T-helper 2 cell (primary cell): Measurements from ENCODE around the gene WDR26.
"Not testable (repeated sequence)": the region's sequence is repeated elsewhere in the genome, so short reads cannot be mapped to it uniquely, and the experiment has no call there.

ENCODE experiments used
- DNase-seq, 5 experiments: peaks; one replicate each; pipeline versions ENCODE4 v3.0.0 to v3.0.0-alpha.2; 2012 to 2022

WDR26 gene

GRCh38 chr1:224433701-224434672 is 610 bp downstream of the WDR26 start:
- peak; percentile 5 to 60 (median 51) for DNase-seq

- DNase-seq = peak in 2 of 5 experiments; percentile 21 to 33
Measured at GRCh38 chr1:224433041-224433691, 1.4 kb downstream of the WDR26 start.

GRCh38 chr1:224432672-224433040 is 1.9 kb downstream of the WDR26 start:
- peak in 2 of 5 experiments; percentile 13 to 56 for DNase-seq

- no peak for DNase-seq
Measured at GRCh38 chr1:224432146-224432545, 2.5 kb downstream of the WDR26 start.

- no peak for DNase-seq
Measured at GRCh38 chr1:224431726-224432125, 2.9 kb downstream of the WDR26 start.

- DNase-seq = peak in 3 of 5 experiments; percentile 15 to 83 (median 45)
Measured at GRCh38 chr1:224430511-224431113, 4.0 kb downstream of the WDR26 start.

- no peak for DNase-seq
Measured at GRCh38 chr1:224429616-224430326, 4.8 kb downstream of the WDR26 start.

GRCh38 chr1:224428713-224429112 is 5.9 kb downstream of the WDR26 start:
- DNase-seq = not testable (repeated sequence)

- DNase-seq = no peak
Measured at GRCh38 chr1:224427346-224427745, 7.3 kb downstream of the WDR26 start.

GRCh38 chr1:224426869-224427268 is 7.7 kb downstream of the WDR26 start:
- DNase-seq = not testable (repeated sequence)

GRCh38 chr1:224425279-224425884 is 9.2 kb downstream of the WDR26 start:
- DNase-seq = no peak

- no peak for DNase-seq
Measured at GRCh38 chr1:224420106-224420505, 14.5 kb downstream of the WDR26 start.

- DNase-seq = peak in 1 of 5 experiments; percentile 48
Measured at GRCh38 chr1:224411766-224412165, 22.8 kb downstream of the WDR26 start.

- no peak for DNase-seq
Measured at GRCh38 chr1:224408294-224408590, 26.4 kb downstream of the WDR26 start.

- DNase-seq = no peak
Measured at GRCh38 chr1:224407571-224408293, 26.9 kb downstream of the WDR26 start.

- no peak for DNase-seq
Measured at GRCh38 chr1:224406216-224406615, 28.4 kb downstream of the WDR26 start.

GRCh38 chr1:224405604-224405970 is 29.0 kb downstream of the WDR26 start:
- no peak for DNase-seq

GRCh38 chr1:224404916-224405603 is 29.5 kb downstream of the WDR26 start:
- DNase-seq = no peak

GRCh38 chr1:224402472-224403036 is 32.0 kb downstream of the WDR26 start:
- no peak for DNase-seq

- DNase-seq = no peak
Measured at GRCh38 chr1:224399887-224400286, 34.7 kb downstream of the WDR26 start.

- no peak for DNase-seq
Measured at GRCh38 chr1:224393294-224393693, 41.3 kb downstream of the WDR26 start.
